WTC11 (cell line): Measurements from ENCODE around the gene TIE1. TPM values are rescaled to one million over a fixed set of nuclear protein-coding genes. Genes with fewer than 3 reads are reported as not detected.

Source experiments
- ATAC-seq: fragments of 200-7000 bp; cut with Tn5 transposase; 2 replicates; pipeline ENCODE4 v1.10.0; 2021; ENCODE audit warnings: mild to moderate bottlenecking, moderate library complexity
- CTCF ChIA-PET: fragments of 300-600 bp; sonication (Branson Sonifier 250); formaldehyde crosslinking; loops from one replicate; lab custom pipeline; 2021; ENCODE audit warnings: antibody characterized with exemption; lab: Charles Lee
- POLR2A ChIA-PET: fragments of 350-600 bp; sonication (Branson Sonifier 250); formaldehyde crosslinking; loops from one replicate; lab custom pipeline; 2021; ENCODE audit warnings: antibody characterized with exemption; lab: Charles Lee
- DNase-seq: peaks from one replicate; pipeline ENCODE4 v3.0.0; 2021; ENCODE audit warnings: low spot score
- H3K27ac Mint-ChIP-seq: 2 replicates; pipeline ENCODE4 v1.8.0; 2021; ENCODE audit warnings: mixed read lengths
- H3K27me3 Mint-ChIP-seq: 2 replicates; pipeline ENCODE4 v1.8.0; 2021; ENCODE audit warnings: low read depth, mild to moderate bottlenecking, moderate library complexity, mixed read lengths
- H3K36me3 Mint-ChIP-seq: 2 replicates; pipeline ENCODE4 v1.8.0; 2021; ENCODE audit warnings: mixed read lengths
- H3K4me1 Mint-ChIP-seq: 2 replicates; pipeline ENCODE4 v1.8.0; 2022; ENCODE audit warnings: mixed read lengths
- H3K4me3 Mint-ChIP-seq: 2 replicates; pipeline ENCODE4 v1.8.0; 2021; ENCODE audit warnings: mild to moderate bottlenecking, moderate library complexity, mixed read lengths
- H3K9me3 Mint-ChIP-seq: 2 replicates; pipeline ENCODE4 v1.8.0; 2021; ENCODE audit warnings: mixed read lengths
- ATF6 ChIP-seq: sonication (generic); formaldehyde crosslinking; IDR thresholded peaks from 2 replicates; pipeline ENCODE4 v1.8.1; 2023; ENCODE audit warnings: mild to moderate bottlenecking, missing genetic modification reagents
- CDX4 ChIP-seq: fragments of 250-450 bp; sonication (Bioruptor Pico); IDR thresholded peaks from 2 replicates; pipeline ENCODE4 v1.9.0; 2021; ENCODE audit warnings: moderate library complexity, mild to moderate bottlenecking, inconsistent platforms, borderline replicate concordance
- E2F5 ChIP-seq: sonication (generic); formaldehyde crosslinking; IDR thresholded peaks from 2 replicates; pipeline ENCODE4 v1.8.1; 2022; ENCODE audit warnings: mild to moderate bottlenecking, moderate library complexity, missing genetic modification reagents
- GTF2I ChIP-seq: fragments of 250-450 bp; sonication (Bioruptor Pico); conservative IDR thresholded peaks from 2 replicates; pipeline ENCODE4 v1.4.0; 2021; ENCODE audit warnings: mild to moderate bottlenecking
- MYBL2 ChIP-seq: sonication (generic); formaldehyde crosslinking; IDR thresholded peaks from 2 replicates; pipeline ENCODE4 v1.8.1; 2023; ENCODE audit warnings: mild to moderate bottlenecking, moderate library complexity, missing genetic modification reagents
- NR3C1 ChIP-seq: sonication (generic); formaldehyde crosslinking; conservative IDR thresholded peaks from 2 replicates; pipeline ENCODE4 v1.8.1; 2023; ENCODE audit warnings: low read depth, mild to moderate bottlenecking, missing genetic modification reagents
- RELA ChIP-seq: sonication (generic); formaldehyde crosslinking; IDR thresholded peaks from 2 replicates; pipeline ENCODE4 v1.8.1; 2022; ENCODE audit warnings: missing genetic modification reagents, mild to moderate bottlenecking, borderline replicate concordance
- RORB ChIP-seq: fragments of 250-450 bp; sonication (Bioruptor Pico); IDR thresholded peaks from 2 replicates; pipeline ENCODE4 v1.9.0; 2021; ENCODE audit warnings: mild to moderate bottlenecking
- SP1 ChIP-seq: sonication (generic); formaldehyde crosslinking; conservative IDR thresholded peaks from 2 replicates; pipeline ENCODE4 v1.8.1; 2022; ENCODE audit warnings: missing genetic modification reagents
- TEAD1 ChIP-seq: sonication (generic); formaldehyde crosslinking; IDR thresholded peaks from 2 replicates; pipeline ENCODE4 v1.8.0; 2022; ENCODE audit warnings: mild to moderate bottlenecking, missing genetic modification reagents
- ZBTB43 ChIP-seq: sonication (generic); formaldehyde crosslinking; IDR thresholded peaks from 2 replicates; pipeline ENCODE4 v1.8.1; 2023; ENCODE audit warnings: mild to moderate bottlenecking, missing genetic modification reagents
- ZNF138 ChIP-seq: sonication (generic); formaldehyde crosslinking; conservative IDR thresholded peaks from 2 replicates; pipeline ENCODE4 v1.8.1; 2022; ENCODE audit warnings: mild to moderate bottlenecking, moderate library complexity, missing genetic modification reagents
- ZNF263 ChIP-seq: sonication (generic); formaldehyde crosslinking; IDR thresholded peaks from 2 replicates; pipeline ENCODE4 v1.8.1; 2022; ENCODE audit warnings: low read depth, mild to moderate bottlenecking, moderate library complexity, missing genetic modification reagents
- ZNF423 ChIP-seq: fragments of 250-450 bp; sonication (Bioruptor Pico); IDR thresholded peaks from 2 replicates; pipeline ENCODE4 v2.1.2; 2022; ENCODE audit warnings: mild to moderate bottlenecking, moderate library complexity
- ZNF425 ChIP-seq: fragments of 250-450 bp; sonication (Bioruptor Pico); conservative IDR thresholded peaks from 2 replicates; pipeline ENCODE4 v1.9.0; 2021; ENCODE audit warnings: mild to moderate bottlenecking
- ZNF671 ChIP-seq: fragments of 250-450 bp; sonication (Bioruptor Pico); IDR thresholded peaks from 2 replicates; pipeline ENCODE4 v1.8.0; 2021; ENCODE audit warnings: mild to moderate bottlenecking
- total RNA-seq: library from RNA; stranded (reverse); gene quantifications from 3 replicates; pipeline ENCODE4 v1.2.3, GENCODE V29; 2021
- TF ChIP-seq, protein P1 (sequence below): fragments of 250-450 bp; sonication (Bioruptor Pico); IDR thresholded peaks from 2 replicates; pipeline ENCODE4 v1.9.0; 2021; ENCODE audit warnings: mild to moderate bottlenecking
- TF ChIP-seq, protein P2 (sequence below): sonication (generic); formaldehyde crosslinking; IDR thresholded peaks from 2 replicates; pipeline ENCODE4 v1.8.0; 2022; ENCODE audit warnings: mild to moderate bottlenecking, missing genetic modification reagents
- TF ChIP-seq, protein P3 (sequence below): fragments of 250-450 bp; sonication (Bioruptor Pico); IDR thresholded peaks from 2 replicates; pipeline ENCODE4 v1.8.0; 2021; ENCODE audit warnings: mild to moderate bottlenecking

The TIE1 gene
- total RNA-seq, 1 experiment from 2014 or later, result 2.5 TPM

GRCh38 chr1:43258370-43258769 lies 42.4 kb upstream of the TIE1 start:
- ChIA-PET POLR2A (no interaction called here), CTCF (no interaction called here)
- Mint-ChIP-seq H3K27ac (no peak overlapping the region), H3K4me1 (no peaks in the 10 kb centered on the region), H3K27me3 (peaks cover 56% of the 10 kb centered on the region), H3K4me3 (no peak overlapping the region), H3K9me3 (peaks cover 66% of the 10 kb centered on the region), H3K36me3 (peaks cover 45% of the 10 kb centered on the region)
- DNase-seq (no peak), ATAC-seq (no peak)
- TF ChIP-seq, protein P1, sequence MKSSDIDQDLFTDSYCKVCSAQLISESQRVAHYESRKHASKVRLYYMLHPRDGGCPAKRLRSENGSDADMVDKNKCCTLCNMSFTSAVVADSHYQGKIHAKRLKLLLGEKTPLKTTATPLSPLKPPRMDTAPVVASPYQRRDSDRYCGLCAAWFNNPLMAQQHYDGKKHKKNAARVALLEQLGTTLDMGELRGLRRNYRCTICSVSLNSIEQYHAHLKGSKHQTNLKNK (CRISPR knock-in tag), result no peak
- TF ChIP-seq, protein P2, sequence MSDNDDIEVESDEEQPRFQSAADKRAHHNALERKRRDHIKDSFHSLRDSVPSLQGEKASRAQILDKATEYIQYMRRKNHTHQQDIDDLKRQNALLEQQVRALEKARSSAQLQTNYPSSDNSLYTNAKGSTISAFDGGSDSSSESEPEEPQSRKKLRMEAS (CRISPR knock-in tag), result no peak
- TF ChIP-seq ZNF425 (CRISPR knock-in tag) (no peak), RORB (CRISPR knock-in tag) (no peak), ATF6 (CRISPR knock-in tag) (no peak), TEAD1 (CRISPR knock-in tag) (no peak), GTF2I (CRISPR knock-in tag) (no peak), E2F5 (no peak), CDX4 (no peak), ZNF423 (CRISPR knock-in tag) (no peak)

DNA sequence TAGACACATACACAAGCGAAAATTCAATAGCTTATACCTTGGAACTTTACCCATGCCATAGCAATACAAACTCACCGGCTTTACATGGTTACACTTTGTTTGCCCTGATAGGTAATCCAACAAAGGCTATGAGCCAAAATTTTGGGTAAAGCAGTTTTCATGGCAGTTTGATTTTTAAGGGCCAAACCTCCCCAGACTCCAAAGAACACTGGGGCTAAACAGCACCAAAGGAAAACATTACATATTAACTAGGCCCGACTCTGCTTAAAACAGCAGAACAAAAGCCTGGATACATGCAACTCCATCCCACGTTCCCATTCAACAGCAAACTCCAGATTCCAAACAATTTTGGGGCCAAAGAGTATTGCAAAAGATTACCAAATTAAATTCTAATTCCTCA lies 35.4 kb upstream of the TIE1 start:
- peaks cover 51% of the 10 kb centered on the region for H3K9me3 Mint-ChIP-seq

More for the DNA sequence above, 35.4 kb upstream of the TIE1 start:
- Mint-ChIP-seq H3K4me3 (no peak overlapping the region), H3K27ac (no peak overlapping the region), H3K36me3 (peaks cover 45% of the 10 kb centered on the region)
- DNase-seq, result no peak
- TF ChIP-seq ZBTB43 (CRISPR knock-in tag) (no peak), NR3C1 (CRISPR knock-in tag) (no peak), E2F5 (no peak), MYBL2 (CRISPR knock-in tag) (no peak), RELA (CRISPR knock-in tag) (no peak), ZNF263 (no peak), ZNF671 (no peak), SP1 (CRISPR knock-in tag) (no peak), ZNF138 (CRISPR knock-in tag) (no peak)
- TF ChIP-seq, protein P3, sequence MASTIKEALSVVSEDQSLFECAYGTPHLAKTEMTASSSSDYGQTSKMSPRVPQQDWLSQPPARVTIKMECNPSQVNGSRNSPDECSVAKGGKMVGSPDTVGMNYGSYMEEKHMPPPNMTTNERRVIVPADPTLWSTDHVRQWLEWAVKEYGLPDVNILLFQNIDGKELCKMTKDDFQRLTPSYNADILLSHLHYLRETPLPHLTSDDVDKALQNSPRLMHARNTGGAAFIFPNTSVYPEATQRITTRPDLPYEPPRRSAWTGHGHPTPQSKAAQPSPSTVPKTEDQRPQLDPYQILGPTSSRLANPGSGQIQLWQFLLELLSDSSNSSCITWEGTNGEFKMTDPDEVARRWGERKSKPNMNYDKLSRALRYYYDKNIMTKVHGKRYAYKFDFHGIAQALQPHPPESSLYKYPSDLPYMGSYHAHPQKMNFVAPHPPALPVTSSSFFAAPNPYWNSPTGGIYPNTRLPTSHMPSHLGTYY (CRISPR knock-in tag), result no peak
- TF ChIP-seq, all 79 proteins: peak for 0
- H3K27me3 Mint-ChIP-seq, result peaks cover 31% of the 10 kb centered on the region
- ChIA-PET CTCF (no interaction called here), POLR2A (no interaction called here)
- peaks cover 13% of the 10 kb centered on the region for H3K4me1 Mint-ChIP-seq
- ATAC-seq, result no peak
